Astrocyte (in vitro differentiated cells and primary cell): ENCODE measurements around the gene XG. TPM values are rescaled to one million over a fixed set of nuclear protein-coding genes. Genes with fewer than 3 reads are reported as not detected.
"Not testable (repeated sequence)": the region's sequence is repeated elsewhere in the genome, so short reads cannot be mapped to it uniquely, and the experiment has no call there.

Experiments
- DNase-seq: peaks from one replicate; pipeline ENCODE4 v3.0.0-alpha.2; 2010; ENCODE audit warnings: low read depth
- FAIRE-seq: peaks from 2 replicates; lab custom pipeline; 2011; peaks lifted over from hg19 to GRCh38; lab: Jason Lieb, UNC
- H2AFZ ChIP-seq: 2 replicates; pipeline ENCODE4 v1.6.0; 2012; ENCODE audit warnings: low read depth, low read length, inconsistent platforms
- H3K27ac ChIP-seq: 2 replicates; pipeline ENCODE4 v1.5.1; 2011; ENCODE audit warnings: low read depth, low read length, inconsistent platforms
- H3K27me3 ChIP-seq: 2 replicates; pipeline ENCODE4 v1.6.0; 2011; ENCODE audit warnings: low read length, inconsistent platforms; ENCODE audit not compliant: insufficient read depth
- H3K36me3 ChIP-seq: 2 replicates; pipeline ENCODE4 v1.5.1; 2011; ENCODE audit warnings: low read length, inconsistent platforms; ENCODE audit not compliant: insufficient read depth
- H3K4me1 ChIP-seq: 2 replicates; pipeline ENCODE4 v1.5.1; 2011; ENCODE audit warnings: low read length, inconsistent platforms; ENCODE audit not compliant: insufficient read depth
- H3K4me2 ChIP-seq: 2 replicates; pipeline ENCODE4 v1.6.0; 2012; ENCODE audit warnings: low read length, inconsistent platforms
- H3K4me3 ChIP-seq: 2 replicates; pipeline ENCODE4 v1.5.1; 2011; ENCODE audit warnings: low read depth, mild to moderate bottlenecking, low read length, inconsistent platforms; ENCODE audit not compliant: insufficient read depth
- H3K79me2 ChIP-seq: 2 replicates; pipeline ENCODE4 v1.6.0; 2012; ENCODE audit warnings: mild to moderate bottlenecking, low read length, inconsistent platforms; ENCODE audit not compliant: insufficient read depth
- H3K9ac ChIP-seq: 2 replicates; pipeline ENCODE4 v1.6.0; 2012; ENCODE audit warnings: mild to moderate bottlenecking, low read length, inconsistent platforms
- H3K9me3 ChIP-seq: 2 replicates; pipeline ENCODE4 v1.5.1; 2012; ENCODE audit warnings: low read depth, mild to moderate bottlenecking, low read length, inconsistent platforms; ENCODE audit not compliant: insufficient read depth
- H4K20me1 ChIP-seq: 2 replicates; pipeline ENCODE4 v1.6.0; 2012; ENCODE audit warnings: low read length, inconsistent platforms; ENCODE audit not compliant: insufficient read depth
- H3K27ac Mint-ChIP-seq: one replicate; pipeline ENCODE4 v1.8.0; 2021; ENCODE audit warnings: mild to moderate bottlenecking, mixed read lengths; ENCODE audit not compliant: unreplicated experiment
- H3K27me3 Mint-ChIP-seq: one replicate; pipeline ENCODE4 v1.8.0; 2021; ENCODE audit warnings: low read depth, mixed read lengths; ENCODE audit not compliant: unreplicated experiment
- H3K36me3 Mint-ChIP-seq: one replicate; pipeline ENCODE4 v1.8.0; 2021; ENCODE audit warnings: low read depth, mixed read lengths; ENCODE audit not compliant: unreplicated experiment
- H3K4me1 Mint-ChIP-seq: one replicate; pipeline ENCODE4 v1.8.0; 2021; ENCODE audit warnings: low read depth, mixed read lengths; ENCODE audit not compliant: unreplicated experiment
- H3K4me3 Mint-ChIP-seq: one replicate; pipeline ENCODE4 v1.8.0; 2021; ENCODE audit warnings: mild to moderate bottlenecking, moderate library complexity, mixed read lengths; ENCODE audit not compliant: unreplicated experiment
- H3K9me3 Mint-ChIP-seq: one replicate; pipeline ENCODE4 v1.8.0; 2021; ENCODE audit warnings: mild to moderate bottlenecking, mixed read lengths; ENCODE audit not compliant: unreplicated experiment
- CTCF ChIP-seq: IDR thresholded peaks from 2 replicates; pipeline ENCODE4 v1.5.1; 2011; ENCODE audit warnings: low read depth, mild to moderate bottlenecking, inconsistent platforms, low read length, moderate library complexity; ENCODE audit not compliant: insufficient read depth
- EZH2 ChIP-seq: IDR thresholded peaks from 2 replicates; pipeline ENCODE4 v1.6.1; 2012; ENCODE audit warnings: mild to moderate bottlenecking, low read length, inconsistent platforms; ENCODE audit not compliant: insufficient read depth
- total RNA-seq: library from RNA; stranded (reverse); gene quantifications from 2 replicates; pipeline ENCODE4 v1.2.1, GENCODE V29; 2021

XG gene
- total RNA-seq, 1 donor from 2014 or later = 0.30 TPM

GRCh38 chrX:2801223-2801622 is 49.4 kb downstream of the XG start:
- DNase-seq = no peak
- H3K4me1 ChIP-seq = no peaks in the 10 kb centered on the region
- no peaks in the 10 kb centered on the region for H3K27me3 Mint-ChIP-seq

GRCh38 chrX:2802376-2803090 is 50.7 kb downstream of the XG start:
- not testable (repeated sequence) for H3K9ac ChIP-seq, H4K20me1 ChIP-seq, H3K9me3 ChIP-seq, H3K27ac ChIP-seq, H3K27me3 ChIP-seq, H2AFZ ChIP-seq, H3K9me3 Mint-ChIP-seq, H3K36me3 ChIP-seq, H3K4me3 Mint-ChIP-seq, H3K36me3 Mint-ChIP-seq, H3K4me2 ChIP-seq, H3K27me3 Mint-ChIP-seq, H3K4me3 ChIP-seq, H3K79me2 ChIP-seq, H3K4me1 Mint-ChIP-seq, H3K4me1 ChIP-seq, H3K27ac Mint-ChIP-seq
- DNase-seq = peak; percentile 44
- peak; percentile 93 for FAIRE-seq

More at GRCh38 chrX:2801223-2801622, 49.4 kb downstream of the XG start:
- Histone ChIP-seq H3K27ac (no peak overlapping the region), H3K9ac (no peak overlapping the region), H3K9me3 (no peaks in the 10 kb centered on the region), H3K27me3 (no peaks in the 10 kb centered on the region), H2AFZ (no peak overlapping the region), H3K79me2 (no peaks in the 10 kb centered on the region), H3K4me3 (no peak overlapping the region), H3K36me3 (no peaks in the 10 kb centered on the region), H3K4me2 (no peak overlapping the region), H4K20me1 (no peaks in the 10 kb centered on the region)
- H3K9me3 Mint-ChIP-seq = no peaks in the 10 kb centered on the region
- H3K36me3 Mint-ChIP-seq = no peaks in the 10 kb centered on the region
- H3K4me1 Mint-ChIP-seq = peaks cover 2% of the 10 kb centered on the region
- H3K27ac Mint-ChIP-seq = no peak overlapping the region
- no peak for TF ChIP-seq EZH2
- no peak for TF ChIP-seq CTCF
- H3K4me3 Mint-ChIP-seq = no peak overlapping the region
- FAIRE-seq = no peak

GRCh38 chrX:2803486-2803885 is 51.6 kb downstream of the XG start:
- not testable (repeated sequence) for H3K27me3 ChIP-seq, H3K4me1 Mint-ChIP-seq, H2AFZ ChIP-seq, H3K36me3 Mint-ChIP-seq, H3K9ac ChIP-seq, H3K4me1 ChIP-seq, DNase-seq, H3K79me2 ChIP-seq, H3K36me3 ChIP-seq, H3K4me3 ChIP-seq, H3K9me3 ChIP-seq, H3K4me3 Mint-ChIP-seq, H3K27ac Mint-ChIP-seq, H4K20me1 ChIP-seq, H3K4me2 ChIP-seq, H3K27me3 Mint-ChIP-seq, FAIRE-seq, H3K27ac ChIP-seq, H3K9me3 Mint-ChIP-seq

- peak overlapping the region; percentile 18 for H2AFZ ChIP-seq
- not testable (repeated sequence) for H3K27me3 ChIP-seq, H3K4me1 Mint-ChIP-seq, H3K36me3 Mint-ChIP-seq, FAIRE-seq, H3K36me3 ChIP-seq, H3K9me3 Mint-ChIP-seq, H3K4me1 ChIP-seq, H4K20me1 ChIP-seq, H3K4me3 ChIP-seq, H3K27me3 Mint-ChIP-seq, H3K4me3 Mint-ChIP-seq, H3K79me2 ChIP-seq, H3K27ac Mint-ChIP-seq, H3K9me3 ChIP-seq
- peak overlapping the region; percentile 59 for H3K4me2 ChIP-seq
- DNase-seq = peak; percentile 31
- peak overlapping the region; percentile 52 for H3K9ac ChIP-seq
- H3K27ac ChIP-seq = peak overlapping the region; percentile 72
These were observed 52.4 kb downstream of the XG start for GRCh38 chrX:2804106-2804843.

GRCh38 chrX:2804858-2805257 is 53.0 kb downstream of the XG start:
- H3K9ac ChIP-seq = peak overlapping the region; percentile 64
- peak overlapping the region; percentile 59 for H3K4me2 ChIP-seq
- not testable (repeated sequence) for H3K4me3 Mint-ChIP-seq, H3K79me2 ChIP-seq, H3K36me3 ChIP-seq, H3K27ac Mint-ChIP-seq, H3K9me3 Mint-ChIP-seq, H3K4me1 ChIP-seq, H3K4me1 Mint-ChIP-seq, H3K9me3 ChIP-seq, H3K4me3 ChIP-seq, H3K27me3 ChIP-seq, H3K36me3 Mint-ChIP-seq, H3K27me3 Mint-ChIP-seq, H4K20me1 ChIP-seq
- peak; percentile 69 for DNase-seq
- peak overlapping the region; percentile 71 for H2AFZ ChIP-seq
- peak overlapping the region; percentile 72 for H3K27ac ChIP-seq
- peak; percentile 95 for FAIRE-seq
